NCI-H2196 (cell line): ENCODE results near the gene MTMR3.
"Not testable (repeated sequence)": the region's sequence is repeated elsewhere in the genome, so short reads cannot be mapped to it uniquely, and the experiment has no call there.

ENCODE experiments used
- DNase-seq: peaks from one replicate; lab custom pipeline; 2025; ENCODE audit not compliant: unreplicated experiment; lab: John Stamatoyannopoulos, UW

Gene MTMR3

DNA sequence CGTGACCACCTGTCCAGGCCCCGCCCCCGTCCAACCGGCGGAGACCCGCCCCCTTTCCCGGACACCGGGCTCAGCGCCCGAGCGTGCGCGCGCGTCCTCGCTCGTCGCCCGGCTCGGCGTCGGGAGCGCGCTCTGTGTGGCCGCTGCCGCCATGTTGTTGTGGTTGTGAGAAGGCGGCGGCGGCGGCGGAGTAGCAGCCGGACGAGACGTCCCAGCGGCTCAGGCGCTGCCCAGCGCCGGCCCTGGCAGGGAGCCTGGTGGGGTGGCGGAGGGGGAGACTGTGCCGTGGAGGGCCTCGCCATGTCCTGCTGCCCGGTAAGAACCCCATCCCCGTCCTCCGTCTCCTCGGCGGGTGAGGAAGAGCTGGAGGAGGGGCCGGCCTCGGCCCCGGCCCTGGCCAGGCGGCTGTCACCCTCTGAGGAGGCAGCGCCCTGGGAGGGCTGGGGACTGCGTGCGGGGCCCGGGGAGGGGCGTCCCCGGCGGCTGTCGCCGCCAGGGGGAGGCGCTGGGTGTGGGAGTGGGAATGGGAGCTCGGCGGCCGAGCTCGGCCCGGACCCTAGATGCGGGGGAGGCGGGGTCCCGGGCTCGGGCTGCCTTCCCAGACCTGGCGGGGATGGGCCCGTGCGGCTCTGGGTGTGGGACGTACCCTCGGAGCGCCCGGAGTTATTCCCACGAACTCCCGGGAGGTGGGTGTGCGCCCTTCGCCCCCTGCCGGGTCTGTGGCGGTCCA is at the start of gene MTMR3:
MTMR3 (plus strand) TSS at position 130 of the 730 bp plus-strand sequence. CDS start 87,886 bp downstream, outside the sequence.
- DNase-seq = peak; percentile 78

- no peak for DNase-seq
Measured at GRCh38 chr22:29833392-29833965, 49.5 kb upstream of the MTMR3 start.

DNA sequence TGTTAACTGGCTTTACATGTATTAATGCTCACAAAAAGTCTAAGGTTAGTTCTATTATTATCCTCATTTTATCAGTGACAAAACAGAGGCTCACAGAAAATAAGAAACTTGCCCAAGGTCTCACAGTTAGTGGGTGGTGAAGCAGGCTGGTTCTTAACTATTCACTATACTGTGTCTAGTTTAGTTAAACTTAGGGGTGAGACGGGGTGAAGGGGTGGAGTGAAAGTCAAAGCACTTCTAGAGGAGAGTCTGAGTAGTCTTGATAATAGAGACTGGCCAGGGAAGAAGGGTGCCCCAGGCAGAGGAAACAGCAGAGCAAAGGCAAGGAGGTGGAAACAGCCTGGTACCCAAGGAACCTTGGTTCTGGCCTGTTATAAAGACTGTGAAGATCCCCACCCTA is 48.9 kb upstream of the MTMR3 start:
- no peak for DNase-seq

DNA sequence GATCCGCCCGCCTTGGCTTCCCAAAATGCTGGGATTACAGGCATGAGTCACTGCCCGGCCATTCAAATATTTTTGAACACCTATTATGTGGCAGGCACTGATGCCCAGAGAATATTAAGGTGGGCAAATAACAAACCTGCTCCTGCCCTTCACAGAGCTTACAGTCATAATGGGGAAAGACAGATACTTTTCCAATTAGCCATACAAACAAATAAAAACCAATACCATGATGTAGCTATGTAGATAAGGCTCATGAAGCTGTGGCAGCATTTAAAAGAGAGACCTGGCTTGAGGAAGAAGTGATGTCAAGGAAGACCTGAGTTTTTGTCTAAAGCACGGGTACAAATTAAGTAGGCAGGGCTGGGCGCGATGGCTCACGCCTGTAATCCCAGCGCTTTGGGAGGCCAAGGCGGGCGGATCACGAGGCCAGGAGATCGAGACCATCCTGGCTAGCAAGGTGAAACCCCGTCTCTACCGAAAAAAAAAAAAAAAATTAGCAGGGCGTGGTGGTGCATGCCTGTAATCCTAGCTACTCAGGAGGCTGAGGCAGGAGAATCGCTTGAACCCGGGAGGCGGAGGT is 46.1 kb upstream of the MTMR3 start:
- not testable (repeated sequence) for DNase-seq

DNA sequence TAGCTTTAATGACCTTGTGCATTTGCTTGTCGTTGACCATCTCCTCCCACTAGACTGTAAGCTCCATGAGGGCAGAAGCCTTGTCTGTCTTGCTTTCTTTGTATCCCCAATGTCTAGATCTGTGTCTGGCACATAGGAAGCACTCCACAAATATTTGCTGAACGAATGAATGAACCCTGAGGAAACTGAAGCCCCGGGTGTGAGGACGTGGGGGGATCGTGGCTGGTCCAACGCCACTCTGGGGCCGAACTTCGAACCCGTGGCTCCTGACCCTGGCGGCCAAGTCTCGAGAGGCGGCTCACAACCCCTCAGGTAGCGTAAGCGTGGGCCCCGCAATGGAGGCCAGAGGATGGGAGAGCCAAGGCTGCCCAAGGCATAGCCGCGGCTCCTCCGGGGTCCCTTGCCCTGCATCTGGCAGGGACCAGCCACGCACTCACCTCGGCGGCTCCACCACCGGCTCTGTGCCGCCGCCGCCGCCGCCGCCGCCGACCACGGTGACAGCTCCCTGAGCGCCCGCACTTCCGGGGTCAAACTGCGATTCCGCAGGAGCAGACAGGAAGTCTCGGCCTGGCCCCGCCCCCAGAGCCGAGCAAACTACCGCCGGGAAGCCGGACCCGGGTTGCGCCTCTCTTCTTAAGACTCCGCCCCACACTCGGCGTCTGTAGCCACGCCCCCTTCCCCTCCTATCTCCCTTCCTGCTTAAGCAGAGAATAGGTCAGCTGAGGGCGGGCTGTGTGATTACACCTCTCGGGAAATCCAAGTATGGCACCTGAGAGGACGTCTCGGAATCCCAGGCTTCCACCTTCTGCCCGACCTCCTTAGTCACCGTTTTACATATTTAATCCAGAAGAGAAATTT is 45.0 kb upstream of the MTMR3 start, which contains the start of gene ASCC2:
ASCC2 (minus strand) TSS at position 534 of the 858 bp plus-strand sequence. CDS start 5,949 bp downstream, outside the sequence.
- DNase-seq = peak; percentile 91

GRCh38 chr22:29838599-29838956 is 44.4 kb upstream of the MTMR3 start:
- no peak for DNase-seq

DNA sequence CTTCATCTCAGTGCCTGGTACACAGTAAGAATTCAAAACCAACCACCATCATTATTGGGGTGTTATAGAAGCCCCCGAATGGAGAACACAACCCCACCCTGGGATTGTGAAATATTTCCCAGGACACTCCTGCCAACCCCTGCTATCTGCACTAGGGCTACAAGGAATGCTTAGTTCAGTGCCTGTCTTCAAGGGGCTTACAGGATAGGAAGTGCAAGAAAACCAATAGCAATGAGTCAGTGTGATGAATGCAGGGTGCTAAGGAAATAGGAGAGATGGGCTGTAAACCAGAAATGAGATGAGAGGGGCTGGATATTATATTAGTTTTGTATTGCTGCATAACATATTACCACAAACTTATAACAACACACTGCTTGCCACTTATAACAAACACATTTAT is 43.9 kb upstream of the MTMR3 start:
- no peak for DNase-seq

GRCh38 chr22:29840498-29840897 is 42.5 kb upstream of the MTMR3 start:
- DNase-seq = no peak

DNA sequence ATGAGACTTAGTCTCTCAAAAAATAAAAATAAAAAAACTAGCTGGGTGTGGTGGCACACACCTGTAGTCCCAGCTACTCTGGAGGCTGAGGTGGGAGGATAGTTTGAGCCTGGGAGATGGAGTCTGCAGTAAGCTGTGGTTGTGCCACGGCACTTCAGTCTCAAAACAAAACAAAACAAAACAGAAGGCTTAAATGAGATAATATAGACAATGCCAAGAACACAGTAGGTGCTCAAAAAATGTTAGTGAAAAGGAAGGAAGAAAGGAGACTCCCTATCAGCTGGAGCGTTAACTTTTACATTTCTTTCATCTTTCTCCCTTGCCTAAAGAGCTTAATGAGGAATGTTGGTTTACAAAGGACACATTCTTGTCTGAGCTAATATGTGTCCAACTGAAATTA is 40.8 kb upstream of the MTMR3 start:
- no peak for DNase-seq

- no peak for DNase-seq
Measured at GRCh38 chr22:29842740-29843139, 40.2 kb upstream of the MTMR3 start.

- no peak for DNase-seq
Measured at GRCh38 chr22:29846290-29846689, 36.7 kb upstream of the MTMR3 start.

- DNase-seq = no peak
Measured at GRCh38 chr22:29848111-29848510, 34.9 kb upstream of the MTMR3 start.

- no peak for DNase-seq
Measured at GRCh38 chr22:29854432-29854831, 28.5 kb upstream of the MTMR3 start.

DNA sequence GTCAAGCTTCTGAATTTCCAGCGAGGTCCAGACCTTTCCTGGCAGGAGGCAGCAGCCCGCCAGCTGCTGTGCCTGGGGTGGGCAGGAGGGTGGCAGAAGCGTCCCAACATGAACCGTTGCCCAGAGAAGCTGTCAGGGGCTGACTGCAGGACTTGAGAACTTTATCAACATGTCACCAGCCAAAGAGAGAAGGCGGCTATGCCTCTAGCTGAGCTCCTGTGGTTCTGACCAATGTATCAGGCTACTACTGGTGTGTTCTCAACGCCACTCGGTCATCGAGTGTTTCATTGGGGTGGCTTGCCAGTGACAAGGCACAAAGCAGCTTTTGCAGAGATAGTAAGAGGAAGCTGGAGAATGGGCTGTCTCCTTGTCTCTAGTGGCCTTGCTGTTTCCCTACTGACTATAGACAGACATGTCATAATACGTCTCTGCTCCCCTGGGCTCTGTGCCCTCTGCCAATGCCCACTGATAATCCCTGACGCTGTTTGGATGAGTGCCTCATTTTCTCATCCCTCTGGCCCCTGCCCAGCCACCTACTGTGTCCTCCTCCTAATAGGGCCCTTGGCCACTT is 27.3 kb upstream of the MTMR3 start:
- DNase-seq = no peak

GRCh38 chr22:29856496-29856895 is 26.5 kb upstream of the MTMR3 start:
- DNase-seq = no peak

DNA sequence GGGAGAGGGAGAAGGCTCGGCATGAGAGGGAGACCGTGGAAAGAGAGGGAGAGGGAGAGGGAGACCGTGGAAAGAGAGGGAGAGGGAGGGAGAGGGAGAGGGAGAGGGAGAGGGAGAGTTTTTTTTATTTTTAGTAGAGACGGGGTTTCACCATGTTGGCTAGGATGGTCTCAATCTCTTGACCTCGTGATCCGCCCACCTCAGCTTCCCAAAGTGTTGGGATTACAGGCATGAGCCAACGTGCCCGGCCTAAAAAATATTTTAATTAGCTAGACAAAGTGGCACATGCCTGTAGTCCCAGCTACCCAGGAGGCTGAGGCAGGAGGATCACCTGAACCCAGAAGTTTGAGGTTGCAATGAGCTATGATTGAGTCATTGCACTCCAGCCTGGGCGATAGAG is 23.9 kb upstream of the MTMR3 start:
- DNase-seq = not testable (repeated sequence)

- no peak for DNase-seq
Measured at GRCh38 chr22:29860006-29860766, 22.8 kb upstream of the MTMR3 start.

DNA sequence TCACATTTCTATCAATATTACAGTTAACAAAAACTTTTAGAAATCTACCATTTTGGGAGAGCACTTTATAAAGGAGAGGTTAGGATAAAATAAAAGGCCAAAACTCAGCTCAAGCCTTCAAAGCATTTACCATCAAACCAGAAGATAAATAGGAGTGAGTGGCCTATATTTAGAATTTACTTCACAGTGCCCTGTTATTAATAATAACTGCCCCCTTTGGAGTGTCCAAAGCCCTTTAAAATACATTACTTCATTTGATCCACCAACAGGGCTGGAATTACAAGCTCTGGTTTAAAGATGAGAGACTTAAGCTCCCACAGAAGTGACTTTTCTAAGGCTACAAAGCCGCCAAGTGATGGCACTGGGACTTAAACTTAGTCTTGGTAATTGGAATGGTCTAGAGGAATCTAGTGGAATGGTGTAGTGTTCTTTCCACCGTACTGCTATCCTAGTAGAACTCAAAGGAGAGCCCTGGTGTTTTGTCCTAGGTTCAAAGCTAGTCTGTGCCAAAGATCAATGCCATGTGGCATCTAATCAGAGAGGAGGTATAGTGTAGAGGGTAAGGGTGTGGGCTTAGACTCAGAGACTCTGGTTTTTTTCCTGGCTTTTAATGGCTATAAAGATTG is 21.2 kb upstream of the MTMR3 start:
- no peak for DNase-seq

- not testable (repeated sequence) for DNase-seq
Measured at GRCh38 chr22:29865572-29865971, 17.4 kb upstream of the MTMR3 start.

GRCh38 chr22:29867260-29867659 is 15.7 kb upstream of the MTMR3 start:
- DNase-seq = no peak
